GM20000 (cell line): Measurements from ENCODE around the gene CYP4B1.

Source experiments
- DNase-seq: peaks from one replicate; pipeline ENCODE4 v3.0.0; 2012; ENCODE audit warnings: low spot score
- TF ChIP-seq, protein P1 (sequence below): IDR thresholded peaks from 2 replicates; pipeline ENCODE4 v1.5.1; 2012; ENCODE audit warnings: mild to moderate bottlenecking, control low read depth; ENCODE audit errors: extremely low read depth, missing control alignments

The CYP4B1 gene

GRCh38 chr1:46757956-46758528, 40.8 kb upstream of the CYP4B1 start:
- TF ChIP-seq, protein P1, sequence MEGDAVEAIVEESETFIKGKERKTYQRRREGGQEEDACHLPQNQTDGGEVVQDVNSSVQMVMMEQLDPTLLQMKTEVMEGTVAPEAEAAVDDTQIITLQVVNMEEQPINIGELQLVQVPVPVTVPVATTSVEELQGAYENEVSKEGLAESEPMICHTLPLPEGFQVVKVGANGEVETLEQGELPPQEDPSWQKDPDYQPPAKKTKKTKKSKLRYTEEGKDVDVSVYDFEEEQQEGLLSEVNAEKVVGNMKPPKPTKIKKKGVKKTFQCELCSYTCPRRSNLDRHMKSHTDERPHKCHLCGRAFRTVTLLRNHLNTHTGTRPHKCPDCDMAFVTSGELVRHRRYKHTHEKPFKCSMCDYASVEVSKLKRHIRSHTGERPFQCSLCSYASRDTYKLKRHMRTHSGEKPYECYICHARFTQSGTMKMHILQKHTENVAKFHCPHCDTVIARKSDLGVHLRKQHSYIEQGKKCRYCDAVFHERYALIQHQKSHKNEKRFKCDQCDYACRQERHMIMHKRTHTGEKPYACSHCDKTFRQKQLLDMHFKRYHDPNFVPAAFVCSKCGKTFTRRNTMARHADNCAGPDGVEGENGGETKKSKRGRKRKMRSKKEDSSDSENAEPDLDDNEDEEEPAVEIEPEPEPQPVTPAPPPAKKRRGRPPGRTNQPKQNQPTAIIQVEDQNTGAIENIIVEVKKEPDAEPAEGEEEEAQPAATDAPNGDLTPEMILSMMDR: no peak
- DNase-seq: no peak

GRCh38 chr1:46760558-46761166, 38.2 kb upstream of the CYP4B1 start:
- TF ChIP-seq, protein P1: no peak
- no peak for DNase-seq

DNA sequence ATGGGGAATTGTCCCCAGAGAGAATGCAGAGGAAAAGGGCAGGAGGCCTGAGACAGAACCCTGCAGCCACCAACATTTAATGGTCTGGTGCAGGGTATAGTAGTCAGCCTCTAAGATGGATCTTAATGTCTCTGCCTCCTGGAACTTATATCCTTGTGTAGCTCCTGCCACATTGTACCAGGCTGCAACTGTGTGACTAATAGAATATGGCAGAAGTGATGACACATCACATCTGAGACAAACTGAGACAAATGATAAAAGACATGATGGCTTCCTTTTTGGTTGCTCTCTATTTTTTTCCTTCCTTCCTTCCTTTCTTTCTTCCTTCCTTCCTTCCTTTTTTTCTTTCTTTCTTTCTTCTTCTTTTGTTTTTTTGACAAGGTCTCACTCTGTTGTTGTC, 37.1 kb upstream of the CYP4B1 start:
- no peak for DNase-seq
- TF ChIP-seq, protein P1: no peak

- DNase-seq: no peak
- TF ChIP-seq, protein P1: no peak
Measured at GRCh38 chr1:46764402-46764801, 34.4 kb upstream of the CYP4B1 start.

- TF ChIP-seq, protein P1: no peak
- DNase-seq: no peak
Measured at GRCh38 chr1:46767649-46768282, 31.1 kb upstream of the CYP4B1 start.

GRCh38 chr1:46768445-46768844, 30.4 kb upstream of the CYP4B1 start:
- TF ChIP-seq, protein P1: no peak
- no peak for DNase-seq

GRCh38 chr1:46769028-46769740, 29.7 kb upstream of the CYP4B1 start:
- DNase-seq: no peak
- TF ChIP-seq, protein P1: no peak
